ENCODE measurements around the gene SLC12A8. TPM values are rescaled to one million over a fixed set of nuclear protein-coding genes. Genes with fewer than 3 reads are reported as not detected.

Gene SLC12A8
- polyA plus RNA-seq, 6 donors from 2014 or later: 0.13 to 0.73 TPM; not detected in 4

DNA sequence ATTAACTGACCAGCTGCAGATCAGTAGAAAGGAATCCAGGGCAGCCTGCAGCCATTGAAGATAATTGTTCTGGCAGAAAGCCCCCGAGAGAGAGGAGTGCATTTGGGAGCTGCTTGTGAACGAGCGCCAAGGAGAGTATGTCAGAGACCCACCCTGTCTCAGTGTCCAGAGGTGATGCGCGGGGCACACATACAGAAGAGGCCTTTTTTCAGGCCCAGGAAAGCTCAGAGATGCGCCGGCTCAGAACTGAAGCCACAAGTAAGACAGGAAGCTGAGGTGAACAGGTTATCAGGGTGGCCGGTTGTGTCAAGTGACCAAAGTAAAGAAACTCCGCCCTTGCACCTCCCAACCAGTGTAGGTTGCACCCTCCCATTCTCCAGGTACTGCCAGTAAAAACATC is 96.9 kb downstream of the SLC12A8 start:
- ATAC-seq (ENCODE audit: low read depth in 2 of 2): no peak
- Mint-ChIP-seq H3K4me1 (peaks cover 13 to 22% (median 14%) of the 10 kb centered on the region in 3 donors), H3K36me3 (no peaks in the 10 kb centered on the region)

DNA sequence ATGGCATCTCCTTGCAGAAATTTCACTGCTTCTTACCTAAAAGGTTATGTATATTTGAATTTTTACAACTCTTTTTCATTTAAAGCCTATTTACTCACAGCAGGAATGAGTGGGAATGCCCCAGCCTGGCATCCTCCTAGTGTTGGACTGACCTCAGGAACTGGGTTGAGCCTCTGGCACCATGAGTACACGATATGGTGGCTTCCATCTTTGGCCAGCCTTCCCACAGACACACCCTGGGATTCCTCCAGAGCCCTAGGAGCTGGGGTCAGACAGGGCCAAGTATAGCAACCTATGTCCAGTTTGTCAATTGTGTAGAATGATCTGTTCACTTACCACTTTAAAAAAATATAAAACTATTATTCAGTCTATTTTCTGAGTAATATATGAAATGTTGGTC is 99.6 kb downstream of the SLC12A8 start:
- Mint-ChIP-seq H3K27me3 (peaks cover 0 to 8% (median 6%) of the 10 kb centered on the region in 3 donors), H3K4me3 (no peak overlapping the region), H3K27ac (no peak overlapping the region), H3K36me3 (no peaks in the 10 kb centered on the region), H3K9me3 (no peaks in the 10 kb centered on the region), H3K4me1 (peaks cover 0 to 10% (median 9%) of the 10 kb centered on the region in 3 donors)
- DNase-seq: no peak
- ATAC-seq (ENCODE audit: low read depth in 2 of 2): no peak

More for the DNA sequence above, 96.9 kb downstream of the SLC12A8 start:
- Mint-ChIP-seq H3K9me3 (no peaks in the 10 kb centered on the region), H3K4me3 (peak overlapping the region in 1 of 8 donors; percentile 57), H3K27ac (peak overlapping the region in 1 of 6 donors; percentile 49), H3K27me3 (peaks cover 0 to 8% (median 5%) of the 10 kb centered on the region in 3 donors)
- no peak for DNase-seq

DNA sequence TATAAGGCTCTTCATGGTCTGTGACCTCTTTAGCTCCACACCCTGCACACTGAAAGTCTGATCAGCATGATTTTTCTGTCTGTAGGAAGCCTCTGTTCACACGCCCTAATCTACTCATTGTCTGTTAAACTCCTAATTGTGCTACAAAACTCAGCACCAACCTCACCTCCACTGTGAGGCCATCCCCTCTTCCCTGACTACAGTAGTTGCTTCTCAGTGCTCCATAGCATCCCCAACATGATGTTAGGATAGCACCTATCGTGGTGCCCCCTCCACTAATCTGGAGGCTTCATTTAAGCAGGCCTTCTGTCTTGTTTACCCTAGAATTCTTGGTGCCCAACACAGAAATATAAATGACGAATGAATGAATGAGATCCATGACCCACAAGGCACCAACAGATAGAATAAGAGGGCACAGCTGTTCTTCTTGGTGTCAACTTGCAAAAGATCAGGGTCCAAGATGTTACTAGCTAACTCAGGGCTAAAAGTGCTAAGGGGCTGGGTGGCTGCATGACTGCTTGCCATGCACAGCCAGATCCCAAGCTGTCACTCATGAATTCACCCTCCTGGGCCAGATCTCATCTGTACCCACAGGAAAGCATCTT is 101.6 kb downstream of the SLC12A8 start:
- H3K4me3 Mint-ChIP-seq: no peak overlapping the region
- H3K27me3 Mint-ChIP-seq: peaks cover 0 to 8% (median 6%) of the 10 kb centered on the region in 3 donors
- ATAC-seq (ENCODE audit: low read depth in 2 of 2) (no peak), DNase-seq (no peak)
- peak overlapping the region in 1 of 6 donors; percentile 75 for H3K27ac Mint-ChIP-seq
- H3K36me3 Mint-ChIP-seq: no peaks in the 10 kb centered on the region
- H3K9me3 Mint-ChIP-seq: no peaks in the 10 kb centered on the region
- peaks cover 0 to 17% (median 9%) of the 10 kb centered on the region in 3 donors for H3K4me1 Mint-ChIP-seq

DNA sequence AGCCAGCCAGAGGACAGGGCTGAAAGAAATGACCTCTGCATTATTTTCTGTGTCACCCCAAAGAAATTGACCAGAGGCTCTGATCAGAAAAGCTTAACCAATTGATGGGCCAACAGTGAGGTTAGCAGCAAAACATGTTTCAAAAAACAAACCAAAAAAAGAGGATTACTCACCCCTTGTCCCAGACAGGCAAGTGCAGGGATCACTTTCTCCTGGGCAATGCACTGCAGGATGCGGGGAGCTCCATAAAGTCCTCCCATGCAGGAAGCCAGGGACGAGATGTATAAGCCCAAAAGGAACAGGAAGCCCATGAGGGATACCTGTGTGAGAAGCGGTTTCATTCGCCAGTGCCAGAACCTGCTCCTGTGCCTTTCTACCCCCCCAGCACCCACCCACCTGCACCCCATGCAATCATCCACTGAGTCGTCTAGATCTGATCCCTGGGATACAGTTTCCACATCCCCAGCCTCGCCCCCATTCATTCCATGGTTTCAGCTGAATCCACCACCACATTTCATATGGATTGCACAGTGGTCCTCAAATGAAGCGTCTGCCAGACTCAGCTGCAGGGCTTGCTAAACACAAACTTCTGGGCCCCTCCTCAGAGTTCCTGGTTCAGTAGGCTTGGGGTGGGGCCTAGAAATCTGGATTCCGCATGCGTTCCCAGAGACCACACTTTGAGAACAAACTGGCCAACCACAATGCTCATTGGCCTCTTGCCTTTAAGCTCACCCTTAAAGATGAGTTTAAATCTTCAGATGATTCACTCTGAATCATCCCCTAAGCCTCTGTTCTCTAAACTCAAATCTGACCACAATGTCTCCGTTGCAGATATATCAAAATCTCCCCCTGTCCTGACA is 102.3 kb downstream of the SLC12A8 start:
- ATAC-seq (ENCODE audit: low read depth in 2 of 2): no peak
- H3K27me3 Mint-ChIP-seq: peaks cover 0 to 8% (median 6%) of the 10 kb centered on the region in 3 donors
- DNase-seq: no peak
- H3K36me3 Mint-ChIP-seq: peaks cover 0 to under 1% of the 10 kb centered on the region in 2 donors
- H3K27ac Mint-ChIP-seq: peak overlapping the region in 3 of 6 donors; percentile 7 to 75 (median 19)
- H3K4me3 Mint-ChIP-seq: no peak overlapping the region
- H3K9me3 Mint-ChIP-seq: peaks cover 0 to 5% (median 0%) of the 10 kb centered on the region in 7 donors
- peaks cover 0 to 17% (median 9%) of the 10 kb centered on the region in 3 donors for H3K4me1 Mint-ChIP-seq

DNA sequence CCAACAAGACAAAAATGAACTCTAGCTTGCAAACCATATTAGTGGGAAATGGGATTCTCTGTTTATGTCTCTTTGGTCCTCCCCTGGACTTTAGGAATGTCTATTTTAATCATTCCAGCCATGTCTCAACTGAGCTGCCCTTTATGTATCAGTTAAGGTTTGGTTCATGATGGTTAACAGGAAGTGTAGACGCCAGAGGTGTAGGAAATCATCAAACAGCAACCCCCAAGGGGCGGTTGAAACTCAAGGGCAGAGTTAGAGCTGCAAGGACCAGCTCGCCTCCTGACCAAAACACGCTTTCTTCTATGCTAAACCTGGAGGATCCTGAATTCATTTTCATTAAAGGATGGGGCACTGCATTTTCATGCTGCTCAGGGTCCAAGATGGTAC is 103.0 kb downstream of the SLC12A8 start:
- ATAC-seq (ENCODE audit: low read depth in 2 of 2): no peak
- Mint-ChIP-seq H3K27me3 (peaks cover 0 to 8% (median 6%) of the 10 kb centered on the region in 3 donors), H3K27ac (no peak overlapping the region), H3K4me1 (peaks cover 0 to 17% (median 9%) of the 10 kb centered on the region in 3 donors), H3K36me3 (peaks cover 0 to 7% of the 10 kb centered on the region in 2 donors), H3K9me3 (peaks cover 0 to 12% (median 3%) of the 10 kb centered on the region in 7 donors), H3K4me3 (no peak overlapping the region)
- DNase-seq: no peak

DNA sequence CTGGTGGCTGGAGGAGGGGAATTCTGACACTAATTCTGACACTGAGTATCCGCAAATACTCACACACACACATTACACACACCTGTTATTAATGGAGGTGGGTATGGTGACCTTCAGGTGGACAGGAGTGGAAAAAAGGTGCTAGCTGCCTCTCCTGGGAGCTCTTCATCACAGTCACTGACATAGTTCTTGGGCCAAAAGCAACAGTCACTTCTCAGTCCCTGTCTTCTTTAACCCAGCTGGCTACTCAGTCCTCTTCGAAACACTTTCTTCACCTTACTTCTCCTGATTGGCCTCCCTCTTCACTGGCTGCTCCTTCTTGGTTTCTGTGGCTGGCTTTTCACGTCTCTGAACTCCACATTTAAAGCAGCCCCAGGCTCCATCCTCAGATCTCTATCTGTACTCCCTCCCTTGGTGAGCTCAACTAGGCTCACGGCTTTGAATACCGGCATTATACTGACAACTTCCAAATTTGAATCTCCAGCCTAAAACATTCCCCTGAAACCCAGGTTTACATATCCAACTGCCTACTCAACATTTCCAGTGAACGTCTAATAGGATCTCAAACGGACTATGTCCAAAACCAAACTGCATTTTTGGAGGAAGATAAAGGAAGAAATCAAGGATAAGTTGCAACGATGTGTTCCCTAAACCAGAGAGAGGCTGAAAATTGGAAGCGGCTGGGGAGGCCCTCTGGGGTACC is 103.6 kb downstream of the SLC12A8 start:
- H3K4me1 Mint-ChIP-seq: peaks cover 1 to 21% (median 8%) of the 10 kb centered on the region in 3 donors
- DNase-seq (no peak), ATAC-seq (ENCODE audit: low read depth in 2 of 2) (no peak)
- H3K9me3 Mint-ChIP-seq: peaks cover 0 to 17% (median 4%) of the 10 kb centered on the region in 7 donors
- H3K27me3 Mint-ChIP-seq: peaks cover 0 to 6% (median 5%) of the 10 kb centered on the region in 3 donors
- H3K27ac Mint-ChIP-seq: peak overlapping the region in 2 of 6 donors; percentile 75 to 86
- H3K4me3 Mint-ChIP-seq: no peak overlapping the region
- H3K36me3 Mint-ChIP-seq: peaks cover 0 to 7% of the 10 kb centered on the region in 2 donors

DNA sequence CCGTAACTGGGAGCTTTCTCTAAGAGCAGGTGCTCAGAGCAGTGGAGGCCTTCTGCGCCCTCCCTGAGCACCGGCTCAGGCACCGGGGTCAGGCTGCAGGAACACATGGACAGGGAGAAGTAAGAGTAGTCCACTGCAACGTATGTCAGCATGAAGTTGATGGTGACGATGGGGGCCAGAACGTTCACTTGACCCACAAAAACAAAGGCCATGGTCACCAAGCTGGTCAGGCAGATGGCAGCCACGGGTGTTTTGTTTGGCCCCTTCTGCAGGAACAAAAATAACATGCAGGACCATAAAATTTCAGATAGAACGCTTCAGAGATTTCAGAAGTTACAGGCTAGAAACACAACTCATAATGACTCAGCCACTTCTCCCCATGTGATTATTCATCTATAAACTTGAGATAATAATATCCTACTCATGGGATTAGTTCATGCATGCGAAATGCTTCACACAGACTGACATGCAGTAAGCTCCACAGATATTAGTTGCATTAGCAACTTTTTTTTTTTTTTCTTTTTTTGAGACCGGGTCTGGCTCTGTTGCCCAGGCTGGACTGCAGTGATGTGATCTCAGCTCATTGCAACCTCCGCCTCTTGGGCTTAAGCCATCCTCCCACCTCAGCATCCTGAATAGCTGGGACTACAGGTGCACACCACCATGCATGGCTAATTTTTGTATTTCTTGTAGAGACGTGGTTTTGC is 104.5 kb downstream of the SLC12A8 start:
- ATAC-seq (ENCODE audit: low read depth in 2 of 2) (no peak), DNase-seq (no peak)
- Mint-ChIP-seq H3K36me3 (peaks cover 0 to 7% of the 10 kb centered on the region in 2 donors), H3K4me3 (peak overlapping the region in 1 of 8 donors; percentile 13), H3K9me3 (peaks cover 0 to 17% (median 4%) of the 10 kb centered on the region in 7 donors), H3K27ac (peak overlapping the region in 2 of 6 donors; percentile 24 to 31), H3K27me3 (peaks cover 0 to 6% (median 0%) of the 10 kb centered on the region in 3 donors), H3K4me1 (peaks cover 4 to 26% (median 7%) of the 10 kb centered on the region in 3 donors)

DNA sequence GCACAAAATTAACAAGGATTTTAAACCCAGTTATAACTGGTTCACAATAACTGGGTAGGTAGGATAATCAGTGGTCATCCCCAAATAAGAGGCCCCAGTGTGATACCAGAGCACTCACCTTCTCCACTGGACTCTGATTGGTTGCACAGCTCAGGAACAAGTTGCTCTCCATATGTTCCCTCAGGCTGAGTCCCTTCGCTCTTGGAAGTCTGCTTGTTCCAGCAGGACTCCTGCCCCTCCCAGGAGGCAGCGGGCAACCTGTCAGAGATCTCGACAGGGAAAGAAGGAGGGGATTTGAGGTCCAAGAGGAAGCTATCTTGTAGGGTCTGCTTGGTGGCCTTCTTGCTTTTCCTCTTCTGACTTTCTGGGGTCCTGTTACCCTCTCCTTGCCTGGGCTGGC is 105.2 kb downstream of the SLC12A8 start:
- Mint-ChIP-seq H3K27me3 (peaks cover 4 to 8% (median 5%) of the 10 kb centered on the region in 3 donors), H3K9me3 (peaks cover 0 to 17% (median 4%) of the 10 kb centered on the region in 7 donors), H3K4me1 (peaks cover 4 to 27% (median 7%) of the 10 kb centered on the region in 3 donors), H3K27ac (no peak overlapping the region), H3K4me3 (peak overlapping the region in 1 of 8 donors; percentile 37), H3K36me3 (peaks cover 0 to 7% of the 10 kb centered on the region in 2 donors)
- ATAC-seq (ENCODE audit: low read depth in 2 of 2): no peak
- no peak for DNase-seq

DNA sequence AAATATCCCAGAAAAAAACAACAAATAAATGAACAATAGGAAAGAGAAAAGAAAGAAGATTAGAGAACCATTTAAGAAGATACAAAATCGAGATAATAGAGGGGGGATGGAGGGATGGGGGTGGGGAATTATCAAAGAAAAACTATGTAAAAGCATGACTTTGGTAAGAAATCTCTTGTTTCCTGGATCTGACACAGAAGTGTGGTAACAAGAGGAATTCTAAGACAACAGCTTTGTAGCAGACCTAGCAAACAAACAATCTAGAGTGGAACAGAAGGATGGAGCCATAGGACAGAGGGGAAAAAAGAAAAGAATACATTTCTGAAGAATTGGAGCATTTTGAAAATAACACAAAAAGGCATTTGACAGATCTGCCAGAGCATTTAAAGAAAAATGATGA is 107.4 kb downstream of the SLC12A8 start:
- Mint-ChIP-seq H3K9me3 (peaks cover under 1 to 18% (median 4%) of the 10 kb centered on the region in 7 donors), H3K36me3 (peaks cover 0 to 9% of the 10 kb centered on the region in 2 donors), H3K4me3 (no peak overlapping the region)

DNA sequence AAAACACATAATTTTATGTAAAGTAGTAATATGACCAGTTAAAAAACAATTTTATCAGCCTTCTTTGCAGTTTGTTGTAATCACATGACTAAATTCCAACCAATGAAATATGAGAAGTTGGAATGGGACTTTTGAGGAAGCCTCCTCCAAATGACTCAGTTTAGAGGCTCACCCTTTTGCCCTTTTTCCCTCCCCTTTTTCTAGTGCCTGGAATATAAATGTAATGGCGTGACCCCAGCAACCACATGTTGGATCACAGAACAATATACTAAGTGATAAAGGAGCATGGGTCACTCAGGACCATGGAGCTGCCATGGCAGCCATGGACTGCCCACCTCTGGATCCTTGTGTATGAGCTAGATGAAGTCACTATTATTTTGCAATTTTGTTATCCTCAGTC is 107.9 kb downstream of the SLC12A8 start:
- H3K9me3 Mint-ChIP-seq: peaks cover 5 to 22% (median 8%) of the 10 kb centered on the region in 7 donors
- ATAC-seq (ENCODE audit: low read depth in 2 of 2) (no peak), DNase-seq (no peak)
- no peak overlapping the region for H3K4me3 Mint-ChIP-seq
- H3K36me3 Mint-ChIP-seq: peaks cover 0 to 14% of the 10 kb centered on the region in 2 donors
- H3K27me3 Mint-ChIP-seq: peaks cover 3 to 13% (median 10%) of the 10 kb centered on the region in 3 donors
- H3K4me1 Mint-ChIP-seq: peaks cover 4 to 29% (median 7%) of the 10 kb centered on the region in 3 donors
- peak overlapping the region in 1 of 6 donors; percentile 16 for H3K27ac Mint-ChIP-seq

More for the DNA sequence above, 107.4 kb downstream of the SLC12A8 start:
- peaks cover 3 to 13% (median 10%) of the 10 kb centered on the region in 3 donors for H3K27me3 Mint-ChIP-seq
- DNase-seq: no peak
- H3K27ac Mint-ChIP-seq: peak overlapping the region in 1 of 6 donors; percentile 16
- no peak for ATAC-seq (ENCODE audit: low read depth in 2 of 2)
- H3K4me1 Mint-ChIP-seq: peaks cover 4 to 29% (median 7%) of the 10 kb centered on the region in 3 donors

DNA sequence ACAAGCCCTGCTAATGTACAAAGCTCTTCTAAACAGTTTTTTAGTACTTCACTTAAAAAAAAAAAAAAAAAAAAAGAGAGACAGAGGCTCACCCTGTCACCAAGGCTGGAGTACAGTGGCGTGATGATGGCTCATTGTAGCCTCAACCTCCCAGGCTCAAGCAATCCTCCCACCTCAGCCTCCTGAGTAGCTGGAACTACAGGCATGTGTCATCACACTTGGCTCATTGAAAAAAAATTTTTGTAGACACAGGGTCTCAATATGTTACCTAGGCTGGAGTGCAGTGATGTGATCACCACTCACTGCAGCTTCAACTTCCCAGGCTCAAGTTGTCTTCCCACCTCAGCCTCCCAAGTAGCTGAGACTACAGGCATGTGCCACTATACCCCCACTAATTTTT is 109.1 kb downstream of the SLC12A8 start:
- H3K27me3 Mint-ChIP-seq: peaks cover 3 to 13% (median 10%) of the 10 kb centered on the region in 3 donors

DNA sequence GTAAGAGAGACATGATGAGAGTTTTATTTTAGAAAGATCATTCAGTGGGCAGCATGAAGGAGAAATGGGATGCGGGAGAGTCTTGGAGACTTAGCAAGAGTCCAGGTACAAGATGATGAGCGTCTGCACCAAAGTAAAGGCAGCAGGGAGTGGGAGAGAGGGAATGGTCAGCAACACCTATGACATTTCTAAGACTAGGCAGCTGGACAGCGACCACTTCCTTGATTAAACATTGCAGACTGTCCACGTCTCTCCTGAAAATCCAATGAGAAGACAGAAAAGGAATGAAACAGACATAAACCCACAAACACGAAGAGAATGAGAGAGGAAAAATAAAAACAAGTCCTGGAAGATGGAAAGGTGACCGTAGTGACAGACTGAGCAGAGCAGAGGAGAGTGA is 110.1 kb downstream of the SLC12A8 start:
- H3K9me3 Mint-ChIP-seq: peaks cover 5 to 29% (median 12%) of the 10 kb centered on the region in 7 donors

More for the DNA sequence above, 109.1 kb downstream of the SLC12A8 start:
- Mint-ChIP-seq H3K9me3 (peaks cover 5 to 29% (median 12%) of the 10 kb centered on the region in 7 donors), H3K4me3 (no peak overlapping the region), H3K36me3 (peaks cover 0 to 15% of the 10 kb centered on the region in 2 donors), H3K27ac (no peak overlapping the region), H3K4me1 (peaks cover 0 to 23% (median 7%) of the 10 kb centered on the region in 3 donors)
- DNase-seq: no peak
- no peak for ATAC-seq (ENCODE audit: low read depth in 2 of 2)

More for the DNA sequence above, 110.1 kb downstream of the SLC12A8 start:
- no peak for DNase-seq
- H3K36me3 Mint-ChIP-seq: peaks cover 0 to 15% of the 10 kb centered on the region in 2 donors
- no peak overlapping the region for H3K4me3 Mint-ChIP-seq
- peaks cover 3 to 13% (median 10%) of the 10 kb centered on the region in 3 donors for H3K27me3 Mint-ChIP-seq
- peaks cover 0 to 14% (median 7%) of the 10 kb centered on the region in 3 donors for H3K4me1 Mint-ChIP-seq
- no peak for ATAC-seq (ENCODE audit: low read depth in 2 of 2)
- no peak overlapping the region for H3K27ac Mint-ChIP-seq
